Loucy (cell line): ENCODE measurements around the gene PRUNE2.

Source experiments
- H2AFZ ChIP-seq: fragments of 200-600 bp; sonication (generic); 2 replicates; pipeline ENCODE4 v1.6.0; 2016; ENCODE audit warnings: antibody characterized with exemption, mild to moderate bottlenecking, low read length, moderate library complexity
- H3F3A ChIP-seq: fragments of 200-600 bp; 2 replicates; pipeline ENCODE4 v1.6.0; 2016; ENCODE audit warnings: antibody characterized with exemption, low read depth, mild to moderate bottlenecking
- H3K27me3 ChIP-seq: fragments of 200-600 bp; sonication (generic); 2 replicates; pipeline ENCODE4 v1.6.1; 2014; ENCODE audit warnings: low read length, mild to moderate bottlenecking; ENCODE audit not compliant: insufficient read depth, poor library complexity, severe bottlenecking
- H3K36me3 ChIP-seq: fragments of 200-600 bp; sonication (generic); 2 replicates; pipeline ENCODE4 v1.6.1; 2016; ENCODE audit warnings: low read length; ENCODE audit not compliant: insufficient read depth
- H3K4me1 ChIP-seq: fragments of 200-600 bp; sonication (generic); 2 replicates; pipeline ENCODE4 v1.5.1; 2014; ENCODE audit warnings: low read length, mild to moderate bottlenecking; ENCODE audit not compliant: insufficient read depth, poor library complexity, severe bottlenecking
- H3K4me2 ChIP-seq: fragments of 200-600 bp; sonication (generic); 2 replicates; pipeline ENCODE4 v1.6.0; 2014; ENCODE audit warnings: antibody characterized with exemption, low read length, low read depth, mild to moderate bottlenecking; ENCODE audit not compliant: poor library complexity, severe bottlenecking
- H3K4me3 ChIP-seq: fragments of 200-600 bp; sonication (generic); 2 replicates; pipeline ENCODE4 v1.5.1; 2014; ENCODE audit warnings: low read length, mild to moderate bottlenecking, mixed read lengths; ENCODE audit not compliant: poor library complexity, severe bottlenecking
- H3K79me2 ChIP-seq: fragments of 200-600 bp; sonication (generic); 2 replicates; pipeline ENCODE4 v1.6.1; 2014; ENCODE audit warnings: low read length; ENCODE audit not compliant: insufficient read depth
- H3K9ac ChIP-seq: fragments of 200-600 bp; sonication (generic); 2 replicates; pipeline ENCODE4 v1.6.0; 2014; ENCODE audit warnings: mild to moderate bottlenecking, low read depth, low read length, moderate library complexity; ENCODE audit not compliant: poor library complexity, severe bottlenecking
- H3K9me2 ChIP-seq: fragments of 200-600 bp; sonication (generic); replicated peaks from 2 replicates; pipeline ENCODE4 v1.6.1; 2016; ENCODE audit warnings: low read depth, low read length, mixed read lengths
- H3K9me3 ChIP-seq: fragments of 200-600 bp; sonication (generic); 2 replicates; pipeline ENCODE4 v1.6.1; 2014; ENCODE audit warnings: mild to moderate bottlenecking, antibody characterized with exemption, low read length, low read depth; ENCODE audit not compliant: insufficient read depth
- H4K20me1 ChIP-seq: fragments of 200-600 bp; sonication (generic); 2 replicates; pipeline ENCODE4 v1.6.0; 2014; ENCODE audit warnings: antibody characterized with exemption, low read length, mild to moderate bottlenecking; ENCODE audit not compliant: insufficient read depth, poor library complexity, severe bottlenecking
- CTCF ChIP-seq: fragments of 200-600 bp; sonication (generic); conservative IDR thresholded peaks from 2 replicates; pipeline ENCODE4 v1.5.1; 2014; ENCODE audit warnings: mild to moderate bottlenecking, antibody characterized with exemption, low read length
- EZH2phosphoT487 ChIP-seq: fragments of 200-600 bp; IDR thresholded peaks from 2 replicates; pipeline ENCODE4 v1.6.1; 2018; ENCODE audit warnings: antibody characterized with exemption, mild to moderate bottlenecking, moderate library complexity, borderline replicate concordance

Gene PRUNE2

DNA sequence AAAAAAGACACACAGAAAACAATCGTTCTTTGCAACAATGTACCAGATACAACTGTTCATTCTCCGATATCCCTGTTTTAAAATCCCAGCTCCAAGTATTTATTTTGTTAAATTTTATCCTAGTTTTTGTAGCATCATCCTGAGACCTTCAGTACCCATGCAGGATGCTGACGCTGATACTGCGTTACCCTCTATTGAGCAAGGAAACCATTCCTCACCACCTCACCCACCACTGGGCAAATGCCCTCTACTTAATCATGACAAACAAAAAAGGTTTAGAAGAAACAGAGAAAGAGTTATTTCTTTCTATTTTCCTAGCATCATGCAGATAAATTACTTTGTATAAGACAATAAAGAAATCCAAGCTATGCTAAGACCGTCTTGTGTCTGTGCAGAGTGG is 277.8 kb downstream of the PRUNE2 start:
- Histone ChIP-seq H2AFZ (no peak overlapping the region), H4K20me1 (no peaks in the 10 kb centered on the region), H3K9me3 (no peaks in the 10 kb centered on the region), H3K9ac (peak overlapping the region; percentile 69), H3K4me3 (no peak overlapping the region), H3F3A (peaks cover 9% of the 10 kb centered on the region; the same call in 1 of the 2 replicates), H3K27me3 (no peaks in the 10 kb centered on the region), H3K4me1 (peaks cover 90% of the 10 kb centered on the region), H3K79me2 (peaks cover 6% of the 10 kb centered on the region; the same call in 1 of the 2 replicates), H3K9me2 (no peaks in the 10 kb centered on the region), H3K4me2 (no peak overlapping the region), H3K36me3 (peaks cover under 1% of the 10 kb centered on the region; the same call in 1 of the 2 replicates)
- no peak for TF ChIP-seq CTCF
- TF ChIP-seq EZH2phosphoT487 = no peak

- Histone ChIP-seq H2AFZ (no peak overlapping the region), H3K9me2 (no peaks in the 10 kb centered on the region), H3K36me3 (no peaks in the 10 kb centered on the region; the same call in 1 of the 2 replicates), H3K9me3 (no peaks in the 10 kb centered on the region), H3K27me3 (no peaks in the 10 kb centered on the region), H3K4me3 (no peak overlapping the region), H3K79me2 (no peaks in the 10 kb centered on the region), H3K4me2 (no peak overlapping the region), H4K20me1 (no peaks in the 10 kb centered on the region), H3F3A (peaks cover 9% of the 10 kb centered on the region; the same call in 1 of the 2 replicates), H3K9ac (no peak overlapping the region), H3K4me1 (peaks cover 83% of the 10 kb centered on the region)
- TF ChIP-seq CTCF (no peak), EZH2phosphoT487 (no peak)
These were observed 278.9 kb downstream of the PRUNE2 start for GRCh38 chr9:76626980-76627379.

DNA sequence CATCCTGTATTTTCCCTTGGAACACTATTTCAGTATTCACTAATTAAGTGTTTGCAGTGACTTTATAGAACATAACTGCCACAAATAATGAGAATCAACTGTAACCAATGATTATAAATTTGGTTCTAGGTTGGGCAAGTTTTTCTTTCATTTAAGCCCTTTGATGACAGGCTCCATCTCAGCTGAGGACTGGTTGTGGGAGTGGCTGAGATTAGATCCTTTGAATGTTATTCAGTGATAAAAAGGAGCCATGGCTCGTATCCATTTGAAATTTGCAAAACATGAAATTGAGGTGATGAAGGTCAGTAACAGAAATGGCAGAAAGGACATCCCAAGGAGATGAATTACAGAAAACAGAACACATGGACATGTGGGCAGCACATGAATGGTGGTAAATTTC is 279.8 kb downstream of the PRUNE2 start:
- no peak overlapping the region for H3K4me3 ChIP-seq
- H2AFZ ChIP-seq = 0 out of 2 replicates have a peak overlapping the region, but pooled peaks have one; percentile 7
- no peak overlapping the region for H3K9ac ChIP-seq
- TF ChIP-seq EZH2phosphoT487 (no peak), CTCF (no peak)
- H3K9me2 ChIP-seq = no peaks in the 10 kb centered on the region
- no peaks in the 10 kb centered on the region for H3K9me3 ChIP-seq
- no peaks in the 10 kb centered on the region; the same call in 1 of the 2 replicates for H3K36me3 ChIP-seq
- no peaks in the 10 kb centered on the region for H4K20me1 ChIP-seq
- H3K27me3 ChIP-seq = no peaks in the 10 kb centered on the region
- H3K4me2 ChIP-seq = peak overlapping the region; percentile 4
- H3K4me1 ChIP-seq = peaks cover 80% of the 10 kb centered on the region
- H3K79me2 ChIP-seq = no peaks in the 10 kb centered on the region
- peaks cover 9% of the 10 kb centered on the region; the same call in 1 of the 2 replicates for H3F3A ChIP-seq
